GM21381 (cell line): ENCODE data around the gene MRPL49.
"Not testable (repeated sequence)": the region's sequence is repeated elsewhere in the genome, so short reads cannot be mapped to it uniquely, and the experiment has no call there.

Source experiments
- ATAC-seq: cut with Tn5 transposase; IDR thresholded peaks from one replicate; pipeline ENCODE4 v1.9.1; 2021; ENCODE audit warnings: mild to moderate bottlenecking, moderate library complexity; ENCODE audit not compliant: unreplicated experiment

The MRPL49 gene

DNA sequence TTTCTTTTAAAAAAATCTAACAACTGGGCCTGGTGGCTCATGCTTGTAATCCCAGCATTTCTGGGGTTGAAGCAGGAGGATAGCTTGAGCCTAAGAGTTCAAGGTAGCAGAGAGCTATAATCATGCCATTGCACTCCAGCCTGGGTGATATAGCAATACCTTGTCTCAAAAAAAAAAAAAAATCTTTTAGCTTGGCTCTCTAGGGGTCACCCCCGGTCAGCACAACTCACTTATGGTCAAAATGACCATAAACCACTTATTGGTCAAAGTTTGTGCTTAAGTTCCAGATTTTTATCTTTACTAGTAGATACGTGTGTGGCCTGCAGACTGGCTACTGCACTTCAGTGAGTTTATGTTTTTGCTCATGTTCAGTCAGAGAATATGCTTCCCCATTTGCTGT is 41.6 kb downstream of the MRPL49 start:
- no peak for ATAC-seq

GRCh38 chr11:65165410-65166317 is 43.5 kb downstream of the MRPL49 start:
- no peak for ATAC-seq

DNA sequence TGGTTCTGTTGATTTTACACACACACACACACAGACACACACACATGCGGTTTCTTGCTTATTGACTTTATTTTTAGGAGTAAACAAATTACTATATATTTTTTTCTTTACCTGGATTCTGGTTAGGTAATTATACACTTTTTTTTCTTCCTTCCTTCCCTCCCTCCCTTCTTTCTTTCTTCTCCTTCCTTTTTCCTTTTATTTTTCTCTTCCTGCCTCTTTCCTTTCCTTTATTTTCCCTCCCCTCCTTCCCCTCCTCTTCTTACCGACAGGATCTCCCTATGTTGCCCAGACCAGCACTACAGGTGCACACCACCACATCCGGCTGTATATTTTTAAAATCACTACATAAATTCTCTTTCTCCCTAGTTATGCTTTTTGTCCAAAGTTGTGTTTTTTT is 44.8 kb downstream of the MRPL49 start:
- no peak for ATAC-seq

DNA sequence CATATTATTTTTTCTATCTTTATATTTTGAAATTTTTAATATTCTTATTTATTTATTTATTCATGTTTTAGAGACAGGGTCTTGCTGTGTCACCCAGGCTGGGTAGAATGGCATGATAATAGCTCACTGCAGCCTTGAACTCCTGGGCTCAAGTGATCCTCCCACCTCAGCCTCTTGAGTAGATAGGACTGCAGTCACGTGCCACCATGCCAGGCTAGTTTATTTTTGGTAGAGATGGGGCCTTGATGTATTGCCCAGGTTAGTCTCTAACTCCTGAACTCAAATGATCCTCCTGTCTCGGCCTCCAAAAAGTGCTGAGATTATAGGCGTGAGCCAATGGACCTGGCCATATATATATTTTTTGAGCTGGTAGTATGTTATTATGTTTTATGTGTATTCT is 45.5 kb downstream of the MRPL49 start:
- ATAC-seq: no peak

DNA sequence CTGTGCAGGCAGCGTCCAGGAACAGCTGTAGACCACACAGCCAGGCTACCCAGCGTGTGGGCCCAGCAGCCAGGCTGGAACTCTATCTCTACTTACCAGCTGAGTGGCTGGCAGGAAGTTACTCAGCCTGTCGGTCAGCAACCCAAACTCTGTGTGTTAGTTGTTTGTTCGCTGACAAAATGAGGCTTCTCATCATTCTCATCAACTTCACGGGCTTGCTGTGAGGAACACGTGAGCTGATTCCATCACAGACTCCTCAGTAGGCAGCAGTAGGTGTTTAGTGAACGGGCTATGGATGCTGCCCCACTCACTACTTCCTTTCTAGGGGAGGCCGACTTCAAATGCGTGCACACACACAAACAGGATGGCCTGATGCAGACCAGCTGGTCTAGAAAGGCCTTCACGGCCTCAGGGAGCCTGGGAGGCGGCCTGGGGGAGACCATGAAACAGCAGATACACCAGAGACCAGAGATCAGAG is 47.1 kb downstream of the MRPL49 start:
- ATAC-seq: no peak

GRCh38 chr11:65170058-65170534 is 48.0 kb downstream of the MRPL49 start, which contains the start of gene SPDYC:
Gene SPDYC, plus strand, starts transcription at chr11:65170233. Its CDS starts 1,125 bp downstream, at chr11:65171358.
- ATAC-seq: no peak

GRCh38 chr11:65172600-65172999 is 50.5 kb downstream of the MRPL49 start:
- no peak for ATAC-seq

- ATAC-seq: not testable (repeated sequence)
Measured at GRCh38 chr11:65174571-65175010, 52.5 kb downstream of the MRPL49 start.
